ENCODE data around the gene ANKLE1. TPM values are rescaled to one million over a fixed set of nuclear protein-coding genes. Genes with fewer than 3 reads are reported as not detected.

Gene ANKLE1
- polyA plus RNA-seq, 1 of the 3 experiments (the other 2 are of a cell fraction), result 2.6 TPM

- 2% methylated on average over 5 of the region's 23 CpGs for WGBS (ENCODE audit: low lambda C conversion rate)
- Histone ChIP-seq H2AFZ (ENCODE audit: low read depth) (no peak overlapping the region), H3K79me2 (ENCODE audit: insufficient read depth) (peaks cover 70% of the 10 kb centered on the region), H3K4me1 (ENCODE audit: control insufficient read depth in 1 of 2, insufficient read depth in 2 of 2, low read depth in 1 of 2, low read length in 1 of 2) (peaks cover 6 to 14% of the 10 kb centered on the region in 2 experiments; a peak in 2 of 4 replicates), H3K27me3 (ENCODE audit: insufficient read depth) (no peaks in the 10 kb centered on the region), H3K27ac (ENCODE audit: low read depth in 2 of 2, low read length in 1 of 2) (peak overlapping the region; percentile 49 to 84; a peak in 3 of 4 replicates), H3K9ac (peak overlapping the region; percentile 97), H4K20me1 (ENCODE audit: insufficient read depth) (peaks cover 17% of the 10 kb centered on the region), H3K36me3 (replicated peaks in 1 of 2; ENCODE audit: control insufficient read depth in 1 of 2, insufficient read depth in 2 of 2, low read length in 1 of 2) (peaks cover 8 to 18% of the 10 kb centered on the region in 2 experiments), H3K9me3 (no peaks in the 10 kb centered on the region), H3K9me2 (no peaks in the 10 kb centered on the region), H3K4me2 (peak overlapping the region; percentile 97), H3F3A (replicated peaks; ENCODE audit: insufficient read depth) (peaks cover 7% of the 10 kb centered on the region), H3K4me3 (ENCODE audit: low read depth in 2 of 2, low read length in 1 of 2) (peak overlapping the region; percentile 93 to 97)
- CTCF ChIA-PET, result interaction anchor here (1.5 to 1.6 kb wide), 2 partner anchors 23 to 82 kb away, joined by 4 to 6 read pairs; no protein-coding TSS in a partner anchor
- POLR2A ChIA-PET, result interaction anchor here (1.6 kb wide), 1 partner anchor 23 kb away, joined by 8 read pairs; no protein-coding TSS in a partner anchor
- no peak for TF ChIP-seq ZBTB33 (IDR thresholded peaks at IDR 0.05; ENCODE audit: borderline replicate concordance, low read depth)
- no peak for TF ChIP-seq FOSL2 (IDR thresholded peaks at IDR 0.05; ENCODE audit: borderline replicate concordance, low read depth)
- TF ChIP-seq RAD21 (IDR thresholded peaks at IDR 0.05; ENCODE audit: low read length), result no peak
- TF ChIP-seq CTCF (IDR thresholded peaks at IDR 0.05), result no peak
- TF ChIP-seq FOXM1 (IDR thresholded peaks at IDR 0.05; ENCODE audit: low read depth), result no peak
- TF ChIP-seq NRF1 (IDR thresholded peaks at IDR 0.05; ENCODE audit: low read depth, low read length), result no peak
- no peak for TF ChIP-seq MAX (IDR thresholded peaks at IDR 0.05; ENCODE audit: low read depth)
- no peak for TF ChIP-seq RCOR1 (IDR thresholded peaks at IDR 0.05; ENCODE audit: low read length)
- no peak for TF ChIP-seq JUND (IDR thresholded peaks at IDR 0.05)
- TF ChIP-seq CHD2 (IDR thresholded peaks at IDR 0.05; ENCODE audit: low read length, partially characterized antibody), result no peak
- no peak for TF ChIP-seq USF1 (IDR thresholded peaks at IDR 0.05; ENCODE audit: borderline replicate concordance, low read depth)
- no peak for TF ChIP-seq RFX5 (IDR thresholded peaks at IDR 0.05; ENCODE audit: low read length)
- no peak for TF ChIP-seq IRF3 (IDR thresholded peaks at IDR 0.05; ENCODE audit: low read depth, low read length)
- no peak for TF ChIP-seq MEF2A (IDR thresholded peaks at IDR 0.05; ENCODE audit: borderline replicate concordance, low read depth)
- TF ChIP-seq REST (IDR thresholded peaks at IDR 0.05; ENCODE audit: low read depth, low read length), result no peak
- no peak for TF ChIP-seq EZH2phosphoT487 (IDR thresholded peaks at IDR 0.05; ENCODE audit: borderline replicate concordance, low read depth)
- TF ChIP-seq FOXJ3 (CRISPR knock-in tag; IDR thresholded peaks at IDR 0.05), result no peak
- no peak for TF ChIP-seq MXI1 (IDR thresholded peaks at IDR 0.05; ENCODE audit: low read depth, low read length)
- DNase-seq, result no peak
Measured at GRCh38 chr19:17309965-17310461, 28.3 kb downstream of the ANKLE1 start.

Data from SK-N-SH (cell line).